Cerebellar cortex (tissue), 1 donor: Measurements from ENCODE around the gene LACTB.

ENCODE experiments used
- DNase-seq: peaks from one replicate; pipeline ENCODE4 v3.0.0-alpha.2; 2015; ENCODE audit warnings: low spot score

The LACTB gene

GRCh38 chr15:63178034-63178433 lies 56.4 kb downstream of the LACTB start:
- no peak for DNase-seq

DNA sequence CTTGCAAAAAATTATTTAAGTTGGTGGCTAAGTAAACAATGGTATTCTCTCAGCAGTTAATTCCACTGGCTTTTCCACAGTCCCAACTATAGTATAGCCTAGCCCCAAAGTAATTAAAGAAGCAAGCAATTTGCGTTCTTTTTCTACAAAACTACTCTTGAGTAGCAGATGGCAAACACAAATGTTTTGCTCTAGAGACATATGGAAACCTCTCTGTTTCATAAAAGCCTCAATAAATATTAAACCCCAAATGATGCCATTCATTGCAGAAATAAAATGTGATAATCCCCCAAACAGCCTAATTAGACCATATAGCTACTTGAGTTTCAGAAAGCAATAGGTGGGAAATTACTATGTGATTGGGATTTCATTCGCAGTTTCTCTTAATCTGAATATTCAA lies 59.1 kb downstream of the LACTB start:
- DNase-seq = no peak

GRCh38 chr15:63181648-63182047 lies 60.0 kb downstream of the LACTB start:
- no peak for DNase-seq

DNA sequence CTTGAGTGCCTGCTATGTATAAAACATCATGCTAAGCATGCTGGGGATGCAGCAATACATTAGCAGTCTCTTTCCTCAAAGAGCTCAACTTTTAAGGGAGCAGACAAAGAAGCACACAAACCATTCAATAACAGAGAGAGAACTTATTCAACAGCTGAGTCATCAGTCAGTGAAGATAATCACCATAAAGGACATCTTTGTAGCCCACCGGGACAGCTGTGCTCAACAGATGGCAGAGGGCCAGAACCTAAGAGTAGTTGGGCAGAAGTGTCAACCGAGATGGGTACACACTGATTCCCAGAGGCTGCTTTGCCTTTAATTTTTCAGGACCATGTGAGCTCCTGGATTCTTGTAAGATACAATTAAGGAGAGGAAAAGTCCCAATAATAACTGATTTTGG lies 63.5 kb downstream of the LACTB start:
- no peak for DNase-seq

- DNase-seq = no peak
These were observed 64.4 kb downstream of the LACTB start for GRCh38 chr15:63186065-63186464.

GRCh38 chr15:63187589-63188226 lies 66.0 kb downstream of the LACTB start:
- no peak for DNase-seq

- no peak for DNase-seq
These were observed 66.7 kb downstream of the LACTB start for GRCh38 chr15:63188247-63188925.

DNA sequence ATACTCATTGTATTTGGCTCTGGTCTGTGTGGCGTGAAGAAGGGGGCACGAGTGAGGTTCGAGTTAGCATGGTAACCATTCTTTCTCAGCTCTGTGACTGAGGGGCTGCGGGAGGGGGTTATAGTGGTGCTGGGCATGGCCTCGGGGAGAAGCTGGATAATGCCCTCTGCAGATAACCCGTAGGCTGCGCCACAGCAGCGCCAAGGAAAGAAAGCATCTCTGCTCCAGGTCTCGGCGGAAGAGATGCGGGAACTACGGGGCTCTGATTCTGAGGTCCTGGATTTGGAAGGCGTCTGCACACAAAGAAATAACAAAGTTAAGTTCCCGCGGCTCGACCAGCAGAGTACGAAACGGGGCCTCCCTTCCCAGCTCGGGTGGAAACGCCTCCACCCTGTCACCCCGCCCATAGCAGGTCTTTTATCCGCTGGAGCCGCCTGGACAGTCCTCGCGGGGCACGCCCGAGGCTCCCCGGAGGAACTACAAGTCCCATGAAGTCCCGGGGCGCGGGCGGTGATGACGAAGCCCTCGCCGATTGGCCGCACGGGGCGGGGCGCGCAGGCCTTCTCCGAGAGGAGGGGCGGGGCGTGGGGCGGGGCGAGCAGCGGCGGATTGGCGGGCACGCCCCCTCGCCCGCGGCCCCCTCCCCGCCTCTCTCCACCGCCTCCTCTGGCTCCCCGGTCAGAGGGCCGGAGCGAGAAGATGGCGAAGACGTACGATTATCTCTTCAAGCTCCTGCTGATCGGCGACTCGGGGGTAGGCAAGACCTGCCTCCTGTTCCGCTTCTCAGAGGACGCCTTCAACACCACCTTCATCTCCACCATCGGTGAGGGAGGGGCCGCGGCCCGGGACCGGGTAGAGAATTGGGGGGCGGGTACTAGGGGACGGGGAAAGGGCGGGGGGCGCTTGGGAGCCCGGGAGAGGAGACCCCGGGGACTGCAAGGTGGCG lies 67.5 kb downstream of the LACTB start, which contains the start of gene RAB8B:
Gene RAB8B (plus strand): TSS at position 681 of the 946 bp plus-strand sequence. CDS start 19 bp downstream, at position 700.
- peak; percentile 96 for DNase-seq

- DNase-seq = peak; percentile 31
These were observed 68.5 kb downstream of the LACTB start for GRCh38 chr15:63189941-63190768.

DNA sequence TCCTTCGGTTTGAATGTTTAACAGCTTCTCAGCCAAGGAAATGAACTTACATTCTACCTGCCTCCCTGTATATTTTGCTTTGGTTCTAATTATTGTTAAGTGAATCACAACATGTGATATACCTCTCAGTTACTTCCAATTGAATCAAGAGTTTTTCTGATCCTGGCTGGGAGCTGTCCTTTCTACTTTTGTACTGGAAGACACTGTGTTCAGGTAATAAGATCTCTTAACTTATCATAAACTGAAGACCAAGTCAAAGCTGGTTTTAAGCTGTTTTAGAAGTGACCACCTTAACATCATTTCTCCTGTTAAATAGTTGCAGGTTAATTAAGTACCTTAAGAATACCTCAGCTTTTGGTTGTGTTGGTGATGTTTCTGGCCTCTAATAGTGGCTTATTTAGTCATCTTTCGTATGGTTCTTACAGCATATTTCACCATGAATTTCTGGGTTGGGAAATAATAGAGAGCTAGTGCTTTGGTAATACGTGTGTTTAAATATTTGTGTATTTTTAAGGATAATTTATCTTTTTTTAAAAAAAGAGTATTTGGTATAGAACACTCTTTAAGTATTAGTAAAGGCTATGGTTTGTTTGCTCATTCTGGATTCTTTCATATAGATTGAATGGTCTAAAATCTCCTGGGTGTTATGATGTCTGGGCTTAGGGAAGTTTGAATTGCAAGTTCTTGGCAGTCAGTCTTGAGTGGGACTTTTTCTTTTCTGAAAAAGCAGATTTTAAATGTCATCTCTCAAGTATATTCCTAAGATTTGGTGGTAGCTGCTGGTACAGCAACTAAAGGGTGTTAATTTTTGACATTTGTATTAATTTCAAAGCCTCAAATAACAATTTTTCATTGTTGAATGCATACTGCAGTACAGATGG lies 69.3 kb downstream of the LACTB start:
- DNase-seq = no peak
